ENCODE results near the gene ARL6IP6. TPM values are rescaled to one million over a fixed set of nuclear protein-coding genes. Genes with fewer than 3 reads are reported as not detected.
A peak's percentile ranks its signal among the peaks of the same experiment; 100 is the strongest.

ARL6IP6 gene
- 10 to 100 TPM; 18.9 to 37.4 TPM for total RNA-seq

- Mint-ChIP-seq H3K27me3 (no peaks in the 10 kb centered on the region), H3K4me3 (peak within 1 kb of the TSS; percentile 100), H3K36me3 (ENCODE audit: low read depth) (peaks cover 94% of the 10 kb centered on the region), H3K9me3 (no peaks in the 10 kb centered on the region), H3K4me1 (peaks cover 34% of the 10 kb centered on the region), H3K27ac (peak within 1 kb of the TSS; percentile 100)
- peak; percentile 72 for ATAC-seq (replicated peaks)
These were observed at the start of gene ARL6IP6 for GRCh38 chr2:152718076-152718908. Gene ARL6IP6, plus strand, starts transcription at chr2:152718620. Its CDS starts 5 bp downstream, at chr2:152718625.

GRCh38 chr2:152674334-152674733 is 44.1 kb upstream of the ARL6IP6 start:
- H3K9me3 Mint-ChIP-seq, result no peaks in the 10 kb centered on the region
- H3K4me3 Mint-ChIP-seq, result no peak overlapping the region
- ATAC-seq (replicated peaks), result no peak
- H3K36me3 Mint-ChIP-seq (ENCODE audit: low read depth), result peaks cover 99% of the 10 kb centered on the region
- peak overlapping the region; percentile 24 for H3K27ac Mint-ChIP-seq
- H3K27me3 Mint-ChIP-seq, result no peaks in the 10 kb centered on the region
- peaks cover 4% of the 10 kb centered on the region for H3K4me1 Mint-ChIP-seq

GRCh38 chr2:152676461-152676860 is 42.0 kb upstream of the ARL6IP6 start:
- Mint-ChIP-seq H3K4me1 (peaks cover 4% of the 10 kb centered on the region), H3K27ac (no peak overlapping the region), H3K9me3 (no peaks in the 10 kb centered on the region), H3K27me3 (no peaks in the 10 kb centered on the region), H3K36me3 (ENCODE audit: low read depth) (peaks cover 99% of the 10 kb centered on the region), H3K4me3 (no peak overlapping the region)
- no peak for ATAC-seq (replicated peaks)

GRCh38 chr2:152678808-152679207 is 39.6 kb upstream of the ARL6IP6 start:
- H3K36me3 Mint-ChIP-seq (ENCODE audit: low read depth), result peaks cover 92% of the 10 kb centered on the region
- no peak overlapping the region for H3K4me3 Mint-ChIP-seq
- H3K9me3 Mint-ChIP-seq, result no peaks in the 10 kb centered on the region
- ATAC-seq (replicated peaks), result no peak
- no peak overlapping the region for H3K27ac Mint-ChIP-seq
- H3K27me3 Mint-ChIP-seq, result no peaks in the 10 kb centered on the region
- peaks cover 14% of the 10 kb centered on the region for H3K4me1 Mint-ChIP-seq

- Mint-ChIP-seq H3K4me1 (peaks cover 17% of the 10 kb centered on the region), H3K4me3 (no peak overlapping the region), H3K9me3 (no peaks in the 10 kb centered on the region), H3K36me3 (ENCODE audit: low read depth) (peaks cover 85% of the 10 kb centered on the region), H3K27ac (no peak overlapping the region), H3K27me3 (no peaks in the 10 kb centered on the region)
- ATAC-seq (replicated peaks), result no peak
These were observed 35.8 kb upstream of the ARL6IP6 start for GRCh38 chr2:152682663-152683062.

GRCh38 chr2:152683400-152683799 is 35.0 kb upstream of the ARL6IP6 start:
- Mint-ChIP-seq H3K27ac (no peak overlapping the region), H3K4me1 (peaks cover 17% of the 10 kb centered on the region), H3K36me3 (ENCODE audit: low read depth) (peaks cover 85% of the 10 kb centered on the region), H3K4me3 (no peak overlapping the region), H3K9me3 (no peaks in the 10 kb centered on the region), H3K27me3 (no peaks in the 10 kb centered on the region)
- ATAC-seq (replicated peaks), result no peak

- no peaks in the 10 kb centered on the region for H3K27me3 Mint-ChIP-seq
- no peak overlapping the region for H3K27ac Mint-ChIP-seq
- H3K36me3 Mint-ChIP-seq (ENCODE audit: low read depth), result peaks cover 85% of the 10 kb centered on the region
- H3K4me1 Mint-ChIP-seq, result peaks cover 17% of the 10 kb centered on the region
- no peaks in the 10 kb centered on the region for H3K9me3 Mint-ChIP-seq
- no peak for ATAC-seq (replicated peaks)
- no peak overlapping the region for H3K4me3 Mint-ChIP-seq
These were observed 32.1 kb upstream of the ARL6IP6 start for GRCh38 chr2:152686321-152686720.

GRCh38 chr2:152693033-152693432 is 25.4 kb upstream of the ARL6IP6 start:
- peak; percentile 82 for ATAC-seq (replicated peaks)

GRCh38 chr2:152694161-152694661 is 24.2 kb upstream of the ARL6IP6 start:
- Mint-ChIP-seq H3K27ac (peak overlapping the region; percentile 92), H3K4me3 (peak overlapping the region; percentile 82), H3K27me3 (no peaks in the 10 kb centered on the region), H3K36me3 (ENCODE audit: low read depth) (peaks cover 72% of the 10 kb centered on the region), H3K4me1 (peaks cover 16% of the 10 kb centered on the region), H3K9me3 (no peaks in the 10 kb centered on the region)
- peak; percentile 81 for ATAC-seq (replicated peaks)

More at GRCh38 chr2:152693033-152693432, 25.4 kb upstream of the ARL6IP6 start:
- Mint-ChIP-seq H3K27me3 (no peaks in the 10 kb centered on the region), H3K4me1 (peaks cover 16% of the 10 kb centered on the region), H3K9me3 (no peaks in the 10 kb centered on the region), H3K27ac (peak overlapping the region; percentile 44), H3K36me3 (ENCODE audit: low read depth) (peaks cover 78% of the 10 kb centered on the region), H3K4me3 (peak overlapping the region; percentile 82)

- Mint-ChIP-seq H3K4me1 (peaks cover 16% of the 10 kb centered on the region), H3K4me3 (no peak overlapping the region), H3K27ac (peak overlapping the region; percentile 23), H3K36me3 (ENCODE audit: low read depth) (peaks cover 62% of the 10 kb centered on the region), H3K9me3 (no peaks in the 10 kb centered on the region), H3K27me3 (no peaks in the 10 kb centered on the region)
- ATAC-seq (replicated peaks), result no peak
These were observed 22.7 kb upstream of the ARL6IP6 start for GRCh38 chr2:152695763-152696162.

- Mint-ChIP-seq H3K27ac (no peak overlapping the region), H3K4me1 (peaks cover 17% of the 10 kb centered on the region), H3K27me3 (no peaks in the 10 kb centered on the region), H3K9me3 (no peaks in the 10 kb centered on the region), H3K36me3 (ENCODE audit: low read depth) (peaks cover 60% of the 10 kb centered on the region), H3K4me3 (no peak overlapping the region)
- no peak for ATAC-seq (replicated peaks)
These were observed 21.9 kb upstream of the ARL6IP6 start for GRCh38 chr2:152696476-152696875.

GRCh38 chr2:152701198-152701597 is 17.2 kb upstream of the ARL6IP6 start:
- Mint-ChIP-seq H3K27ac (peak overlapping the region; percentile 60), H3K4me1 (peaks cover 21% of the 10 kb centered on the region), H3K9me3 (no peaks in the 10 kb centered on the region), H3K36me3 (ENCODE audit: low read depth) (peaks cover 59% of the 10 kb centered on the region), H3K4me3 (no peak overlapping the region), H3K27me3 (no peaks in the 10 kb centered on the region)
- no peak for ATAC-seq (replicated peaks)

GRCh38 chr2:152706477-152707021 is 11.9 kb upstream of the ARL6IP6 start:
- Mint-ChIP-seq H3K27me3 (no peaks in the 10 kb centered on the region), H3K36me3 (ENCODE audit: low read depth) (peaks cover 83% of the 10 kb centered on the region), H3K4me3 (no peak overlapping the region), H3K4me1 (peaks cover 40% of the 10 kb centered on the region), H3K27ac (no peak overlapping the region), H3K9me3 (no peaks in the 10 kb centered on the region)
- no peak for ATAC-seq (replicated peaks)

- Mint-ChIP-seq H3K27me3 (no peaks in the 10 kb centered on the region), H3K36me3 (ENCODE audit: low read depth) (peaks cover 83% of the 10 kb centered on the region), H3K27ac (no peak overlapping the region), H3K4me3 (no peak overlapping the region), H3K4me1 (peaks cover 34% of the 10 kb centered on the region), H3K9me3 (no peaks in the 10 kb centered on the region)
- ATAC-seq (replicated peaks), result no peak
These were observed 9.7 kb upstream of the ARL6IP6 start for GRCh38 chr2:152708742-152709141.

GRCh38 chr2:152710713-152711112 is 7.7 kb upstream of the ARL6IP6 start:
- Mint-ChIP-seq H3K27me3 (no peaks in the 10 kb centered on the region), H3K9me3 (no peaks in the 10 kb centered on the region), H3K36me3 (ENCODE audit: low read depth) (peaks cover 92% of the 10 kb centered on the region), H3K27ac (peak overlapping the region; percentile 36), H3K4me1 (peaks cover 37% of the 10 kb centered on the region), H3K4me3 (no peak overlapping the region)
- ATAC-seq (replicated peaks), result peak; percentile 45
